Effector CD4-positive, alpha-beta T cell (primary cell): ENCODE measurements around the gene STUM. TPM values are rescaled to one million over a fixed set of nuclear protein-coding genes. Genes with fewer than 3 reads are reported as not detected.
"Not testable (repeated sequence)": the region's sequence is repeated elsewhere in the genome, so short reads cannot be mapped to it uniquely, and the experiment has no call there.

Experiments used
- DNase-seq: peaks from one replicate; pipeline ENCODE4 v3.0.0-alpha.2; 2020
- total RNA-seq: gene quantifications from one replicate; lab custom pipeline; 2026; lab: John Stamatoyannopoulos, UW

STUM gene
- total RNA-seq = not detected

- DNase-seq = no peak
Observed at GRCh38 chr1:226548256-226549093, at the start of gene STUM. TSS of gene STUM (plus strand) at chr1:226548764. CDS start at chr1:226548905, 141 bp downstream.

- DNase-seq = not testable (repeated sequence)
Observed at GRCh38 chr1:226499699-226500098, 48.9 kb upstream of the STUM start.

- no peak for DNase-seq
Observed at GRCh38 chr1:226506021-226506420, 42.5 kb upstream of the STUM start.

- DNase-seq = no peak
Observed at GRCh38 chr1:226506921-226507320, 41.6 kb upstream of the STUM start.

GRCh38 chr1:226510453-226510852 is 38.1 kb upstream of the STUM start:
- DNase-seq = no peak

GRCh38 chr1:226511296-226511695 is 37.3 kb upstream of the STUM start:
- DNase-seq = no peak

GRCh38 chr1:226512076-226512728 is 36.4 kb upstream of the STUM start:
- DNase-seq = no peak

GRCh38 chr1:226518375-226518774 is 30.2 kb upstream of the STUM start:
- DNase-seq = no peak

- DNase-seq = no peak
Observed at GRCh38 chr1:226519135-226519534, 29.4 kb upstream of the STUM start.

- DNase-seq = no peak
Observed at GRCh38 chr1:226519716-226520598, 28.6 kb upstream of the STUM start.

- DNase-seq = no peak
Observed at GRCh38 chr1:226520640-226521355, 27.8 kb upstream of the STUM start.

GRCh38 chr1:226523646-226524406 is 24.7 kb upstream of the STUM start:
- DNase-seq = no peak

GRCh38 chr1:226524547-226524946 is 24.0 kb upstream of the STUM start:
- no peak for DNase-seq

GRCh38 chr1:226525750-226526149 is 22.8 kb upstream of the STUM start:
- no peak for DNase-seq

- no peak for DNase-seq
Observed at GRCh38 chr1:226526801-226527595, 21.6 kb upstream of the STUM start.

- no peak for DNase-seq
Observed at GRCh38 chr1:226529891-226530290, 18.7 kb upstream of the STUM start.

GRCh38 chr1:226530591-226530990 is 18.0 kb upstream of the STUM start:
- DNase-seq = no peak

- no peak for DNase-seq
Observed at GRCh38 chr1:226531360-226532093, 17.0 kb upstream of the STUM start.

- DNase-seq = no peak
Observed at GRCh38 chr1:226532553-226532952, 16.0 kb upstream of the STUM start.

- DNase-seq = no peak
Observed at GRCh38 chr1:226533220-226533619, 15.3 kb upstream of the STUM start.
